Ishikawa (cell line): ENCODE measurements around the gene HSPBP1.
A peak's percentile ranks its signal among the peaks of the same experiment; 100 is the strongest.

ENCODE experiments used
- CEBPB ChIP-seq: IDR thresholded peaks from 2 replicates; pipeline ENCODE4 v1.6.1; 2012
- CREB1 ChIP-seq: IDR thresholded peaks from 2 replicates; pipeline ENCODE4 v1.6.1; 2012; ENCODE audit warnings: low read depth
- EGR1 ChIP-seq: IDR thresholded peaks from 2 replicates; pipeline ENCODE4 v1.6.1; 2012
- EP300 ChIP-seq: IDR thresholded peaks from 2 replicates; pipeline ENCODE4 v1.6.1; 2012; ENCODE audit warnings: borderline replicate concordance
- FOXM1 ChIP-seq: IDR thresholded peaks from 2 replicates; pipeline ENCODE4 v1.6.1; 2012; ENCODE audit warnings: low read depth, borderline replicate concordance
- MAX ChIP-seq: IDR thresholded peaks from 2 replicates; pipeline ENCODE4 v1.6.1; 2012
- NFIC ChIP-seq: IDR thresholded peaks from 2 replicates; pipeline ENCODE4 v1.6.1; 2012
- RAD21 ChIP-seq: IDR thresholded peaks from 2 replicates; pipeline ENCODE4 v1.6.1; 2012; ENCODE audit warnings: low read depth
- REST ChIP-seq: IDR thresholded peaks from 2 replicates; pipeline ENCODE4 v1.6.1; 2012; ENCODE audit warnings: low read depth, mild to moderate bottlenecking
- TAF1 ChIP-seq: IDR thresholded peaks from 2 replicates; pipeline ENCODE4 v1.6.1; 2012; ENCODE audit warnings: low read depth, mild to moderate bottlenecking
- TCF12 ChIP-seq: IDR thresholded peaks from 2 replicates; pipeline ENCODE4 v1.6.1; 2012; ENCODE audit warnings: low read depth
- TEAD4 ChIP-seq: IDR thresholded peaks from 2 replicates; pipeline ENCODE4 v1.6.1; 2012
- USF1 ChIP-seq: IDR thresholded peaks from 2 replicates; pipeline ENCODE4 v1.6.1; 2012
- YY1 ChIP-seq: IDR thresholded peaks from 2 replicates; pipeline ENCODE4 v1.6.1; 2012; ENCODE audit warnings: low read depth
- ZBTB7A ChIP-seq: IDR thresholded peaks from 2 replicates; pipeline ENCODE4 v1.6.1; 2012; ENCODE audit warnings: low read depth

Gene HSPBP1

GRCh38 chr19:55261671-55262126 is 18.2 kb downstream of the HSPBP1 start:
- 0 out of 2 replicates have a peak, but pooled peaks have one; percentile 35 for TF ChIP-seq USF1
- TF ChIP-seq CEBPB, result no peak

GRCh38 chr19:55259540-55260210 is 20.2 kb downstream of the HSPBP1 start:
- no peak for TF ChIP-seq FOXM1
- no peak for TF ChIP-seq TEAD4
- TF ChIP-seq REST, result no peak
- TF ChIP-seq TAF1, result no peak
- no peak for TF ChIP-seq EGR1
- no peak for TF ChIP-seq CEBPB
- TF ChIP-seq USF1, result no peak
- TF ChIP-seq TCF12, result no peak
- TF ChIP-seq CREB1, result no peak
- TF ChIP-seq ZBTB7A, result no peak
- TF ChIP-seq MAX, result no peak
- no peak for TF ChIP-seq NFIC
- no peak for TF ChIP-seq EP300
- TF ChIP-seq YY1, result no peak

GRCh38 chr19:55258828-55259539 is 20.9 kb downstream of the HSPBP1 start, which contains the start of gene PPP6R1:
TSS of gene PPP6R1 (minus strand) at chr19:55259017. CDS start at chr19:55247103, 11,914 bp downstream.
- TF ChIP-seq RAD21 (peak; percentile 23; the same call in 1 of the 2 replicates), EP300 (no peak; the same call in 1 of the 2 replicates), TCF12 (peak; percentile 85), CEBPB (peak; percentile 72), TAF1 (peak; percentile 73), REST (no peak), ZBTB7A (no peak), MAX (peak; percentile 70; the same call in 1 of the 2 replicates), TEAD4 (peak; percentile 42), USF1 (no peak), EGR1 (no peak; the same call in none of the 2 replicates), NFIC (peak; percentile 90), YY1 (peak; percentile 52; the same call in 1 of the 2 replicates), FOXM1 (peak; percentile 52; the same call in 1 of the 2 replicates), CREB1 (peak; percentile 41; the same call in 1 of the 2 replicates)

- peak; percentile 55; the same call in 1 of the 2 replicates for TF ChIP-seq ZBTB7A
- TF ChIP-seq YY1, result no peak
Observed at GRCh38 chr19:55258476-55258827, 21.5 kb downstream of the HSPBP1 start.

GRCh38 chr19:55257461-55258420 is 22.2 kb downstream of the HSPBP1 start:
- no peak for TF ChIP-seq TCF12
- TF ChIP-seq RAD21, result no peak
- TF ChIP-seq TEAD4, result no peak
- TF ChIP-seq USF1, result no peak
- TF ChIP-seq ZBTB7A, result no peak
- no peak for TF ChIP-seq CREB1
- no peak for TF ChIP-seq TAF1
- TF ChIP-seq CEBPB, result no peak
- TF ChIP-seq REST, result no peak
- no peak for TF ChIP-seq NFIC
- no peak for TF ChIP-seq EGR1
- no peak for TF ChIP-seq FOXM1
- TF ChIP-seq MAX, result no peak
- no peak for TF ChIP-seq YY1
